ENCODE measurements around the gene PTRH2.

Gene PTRH2

GRCh38 chr17:59716427-59716826 is 9.2 kb upstream of the PTRH2 start:
- no peak for DNase-seq

GRCh38 chr17:59714255-59714654 is 7.0 kb upstream of the PTRH2 start:
- no peak for DNase-seq

GRCh38 chr17:59712862-59713261 is 5.6 kb upstream of the PTRH2 start:
- DNase-seq: no peak

GRCh38 chr17:59711936-59712335 is 4.7 kb upstream of the PTRH2 start:
- DNase-seq: no peak

- no peak for DNase-seq
These were observed 771 bp upstream of the PTRH2 start for GRCh38 chr17:59707971-59708430.

- no peak for DNase-seq
These were observed 4.9 kb downstream of the PTRH2 start for GRCh38 chr17:59702304-59702703.

GRCh38 chr17:59699786-59700185 is 7.4 kb downstream of the PTRH2 start:
- no peak for DNase-seq

- no peak for DNase-seq
These were observed 8.0 kb downstream of the PTRH2 start for GRCh38 chr17:59699218-59699617.

- DNase-seq: no peak
These were observed 9.1 kb downstream of the PTRH2 start for GRCh38 chr17:59698143-59698542.

- no peak for DNase-seq
These were observed 10.4 kb downstream of the PTRH2 start for GRCh38 chr17:59696682-59697277.

- DNase-seq: no peak
These were observed 11.1 kb downstream of the PTRH2 start for GRCh38 chr17:59695945-59696681.

- no peak for DNase-seq
These were observed 12.9 kb downstream of the PTRH2 start for GRCh38 chr17:59694344-59694743.

GRCh38 chr17:59693582-59693981 is 13.6 kb downstream of the PTRH2 start:
- no peak for DNase-seq

- no peak for DNase-seq
These were observed 18.7 kb downstream of the PTRH2 start for GRCh38 chr17:59688496-59688895.

GRCh38 chr17:59688008-59688407 is 19.2 kb downstream of the PTRH2 start:
- no peak for DNase-seq

- DNase-seq: no peak
These were observed 22.3 kb downstream of the PTRH2 start for GRCh38 chr17:59684967-59685366.

- DNase-seq: no peak
These were observed 23.9 kb downstream of the PTRH2 start for GRCh38 chr17:59683283-59683682.

- DNase-seq: no peak
These were observed 26.9 kb downstream of the PTRH2 start for GRCh38 chr17:59680314-59680713.

- no peak for DNase-seq
These were observed 28.3 kb downstream of the PTRH2 start for GRCh38 chr17:59678918-59679317.

- DNase-seq: no peak
These were observed 30.5 kb downstream of the PTRH2 start for GRCh38 chr17:59676716-59677115.

GRCh38 chr17:59675231-59675630 is 32.0 kb downstream of the PTRH2 start:
- no peak for DNase-seq

GRCh38 chr17:59671386-59671785 is 35.8 kb downstream of the PTRH2 start:
- DNase-seq: no peak

- DNase-seq: no peak
These were observed 37.3 kb downstream of the PTRH2 start for GRCh38 chr17:59669944-59670343.

- no peak for DNase-seq
These were observed 37.8 kb downstream of the PTRH2 start for GRCh38 chr17:59669411-59669810.

- DNase-seq: no peak
These were observed 38.4 kb downstream of the PTRH2 start for GRCh38 chr17:59668816-59669215.

All from DMS 273 treated with DMSO at 0.1 percent for 48 hours (cell line).